DND-41 (cell line): ENCODE data around the gene UIMC1.

Experiments
- EZH2 ChIP-seq: IDR thresholded peaks from 3 replicates; pipeline ENCODE4 v1.6.1; 2012; ENCODE audit warnings: borderline replicate concordance, low read depth, mild to moderate bottlenecking, moderate library complexity, low read length, inconsistent platforms; ENCODE audit not compliant: severe bottlenecking
- TF ChIP-seq, protein P1 (sequence below): IDR thresholded peaks from 2 replicates; pipeline ENCODE4 v1.5.1; 2012; ENCODE audit warnings: borderline replicate concordance, low read length, moderate library complexity, mild to moderate bottlenecking; ENCODE audit not compliant: poor library complexity, severe bottlenecking; ENCODE audit errors: extremely low read depth

- TF ChIP-seq, protein P1, sequence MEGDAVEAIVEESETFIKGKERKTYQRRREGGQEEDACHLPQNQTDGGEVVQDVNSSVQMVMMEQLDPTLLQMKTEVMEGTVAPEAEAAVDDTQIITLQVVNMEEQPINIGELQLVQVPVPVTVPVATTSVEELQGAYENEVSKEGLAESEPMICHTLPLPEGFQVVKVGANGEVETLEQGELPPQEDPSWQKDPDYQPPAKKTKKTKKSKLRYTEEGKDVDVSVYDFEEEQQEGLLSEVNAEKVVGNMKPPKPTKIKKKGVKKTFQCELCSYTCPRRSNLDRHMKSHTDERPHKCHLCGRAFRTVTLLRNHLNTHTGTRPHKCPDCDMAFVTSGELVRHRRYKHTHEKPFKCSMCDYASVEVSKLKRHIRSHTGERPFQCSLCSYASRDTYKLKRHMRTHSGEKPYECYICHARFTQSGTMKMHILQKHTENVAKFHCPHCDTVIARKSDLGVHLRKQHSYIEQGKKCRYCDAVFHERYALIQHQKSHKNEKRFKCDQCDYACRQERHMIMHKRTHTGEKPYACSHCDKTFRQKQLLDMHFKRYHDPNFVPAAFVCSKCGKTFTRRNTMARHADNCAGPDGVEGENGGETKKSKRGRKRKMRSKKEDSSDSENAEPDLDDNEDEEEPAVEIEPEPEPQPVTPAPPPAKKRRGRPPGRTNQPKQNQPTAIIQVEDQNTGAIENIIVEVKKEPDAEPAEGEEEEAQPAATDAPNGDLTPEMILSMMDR, result no peak
- no peak for TF ChIP-seq EZH2
These were observed 88.0 kb downstream of the UIMC1 start for GRCh38 chr5:176918613-176919012.
